ENCODE data around the gene CDKAL1.
"Not testable (repeated sequence)": the region's sequence is repeated elsewhere in the genome, so short reads cannot be mapped to it uniquely, and the experiment has no call there.

CDKAL1 gene

DNA sequence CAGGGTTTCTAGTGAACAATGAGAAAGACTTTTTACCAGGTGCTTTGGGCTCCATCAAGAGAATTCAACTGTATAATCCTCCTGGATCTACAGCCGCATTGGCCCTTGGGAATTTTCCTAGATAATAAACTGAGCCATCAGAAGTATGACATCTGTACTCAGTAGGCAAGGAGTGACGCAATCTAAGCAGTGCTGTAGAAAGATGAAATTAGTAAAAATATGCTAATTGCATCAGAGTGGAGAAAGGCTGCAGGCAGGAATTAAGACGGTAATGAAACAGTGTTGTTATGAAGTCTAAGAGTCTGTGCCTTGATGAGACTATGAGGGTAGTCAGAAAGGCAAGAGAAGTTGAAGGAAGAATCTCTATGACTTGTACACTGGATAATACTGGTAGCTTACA lies 551.4 kb downstream of the CDKAL1 start:
- DNase-seq: no peak

DNA sequence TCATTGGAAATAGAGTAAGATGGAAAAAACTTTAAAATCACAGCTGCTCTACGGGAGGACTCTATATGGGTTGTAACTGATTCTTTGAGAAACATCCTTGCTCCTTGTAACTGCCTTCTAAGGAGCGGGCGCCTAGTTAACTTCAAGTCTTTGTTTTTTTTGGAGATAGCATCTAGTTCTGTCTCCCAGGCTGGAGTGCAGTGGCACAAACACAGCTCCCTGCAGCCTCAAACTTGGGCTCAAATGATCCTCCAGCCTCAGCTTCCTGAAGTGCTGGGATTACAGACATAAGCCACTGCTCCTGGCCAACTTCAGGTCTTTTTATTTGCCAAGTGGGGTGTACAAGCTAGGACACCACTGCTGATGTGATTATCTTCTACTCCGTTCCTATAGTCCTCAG lies 552.9 kb downstream of the CDKAL1 start:
- no peak for DNase-seq

DNA sequence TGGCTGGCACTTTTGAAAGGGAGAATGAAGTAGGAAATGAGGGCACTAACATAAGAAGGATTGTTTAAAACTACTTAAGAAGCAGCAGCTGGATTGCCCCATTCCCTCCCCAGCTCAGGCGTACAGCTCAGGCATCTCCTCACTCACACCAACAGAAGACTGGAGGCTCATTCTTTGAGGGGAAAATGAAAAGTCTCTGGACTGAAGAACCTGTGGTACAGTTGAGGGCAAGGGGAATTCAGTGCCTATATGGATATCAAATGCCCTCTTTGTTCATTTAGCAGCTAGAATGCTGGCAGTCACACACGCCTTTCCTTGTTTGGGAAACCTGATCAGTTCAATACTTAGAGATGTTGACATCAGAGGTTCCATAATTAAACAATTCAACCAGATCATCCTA lies 557.2 kb downstream of the CDKAL1 start:
- DNase-seq: no peak

DNA sequence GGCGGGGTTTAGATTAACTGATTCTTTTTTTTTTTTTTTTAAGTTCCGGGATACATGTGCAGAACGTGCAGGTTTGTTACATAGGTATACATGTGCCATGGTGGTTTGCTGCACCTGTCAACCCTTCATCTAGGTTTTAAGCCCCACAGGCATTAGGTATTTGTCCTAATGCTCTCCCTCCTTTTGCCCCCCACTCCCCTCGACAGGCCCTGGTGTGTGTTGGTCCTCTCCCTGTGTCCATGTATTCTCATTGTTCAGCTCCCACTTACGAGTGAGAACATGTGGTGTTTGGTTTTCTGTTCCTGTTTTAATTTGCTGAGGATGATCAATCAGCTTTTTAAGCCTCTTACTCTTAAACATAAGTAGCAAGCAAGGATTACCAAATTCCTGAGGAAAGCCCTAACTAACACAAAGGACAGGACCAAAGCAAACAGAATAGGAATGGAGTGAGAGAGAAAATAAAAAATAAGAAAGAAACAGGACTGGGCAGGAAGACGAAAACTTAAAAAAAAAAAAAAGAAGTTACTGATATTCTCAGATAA lies 558.0 kb downstream of the CDKAL1 start:
- DNase-seq: not testable (repeated sequence)

DNA sequence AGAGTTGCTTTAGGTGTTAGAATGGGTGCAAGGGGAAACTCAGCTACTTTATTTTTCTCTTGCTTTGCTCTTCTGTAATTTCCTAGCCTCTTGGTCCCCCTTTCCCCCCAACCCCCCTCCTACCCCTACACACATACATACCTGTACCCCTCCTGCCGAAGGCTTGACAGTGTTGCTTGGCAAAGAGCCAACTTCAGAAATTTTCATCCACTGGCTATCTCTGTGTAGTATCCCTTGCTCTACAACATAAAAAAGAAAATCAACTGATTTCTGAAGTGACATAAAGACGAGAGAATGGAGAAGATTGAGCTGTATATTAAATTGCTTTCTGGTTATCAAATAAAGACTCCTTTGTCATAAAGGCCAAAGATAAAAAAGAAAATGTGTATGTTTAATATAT lies 561.2 kb downstream of the CDKAL1 start:
- DNase-seq: no peak

DNA sequence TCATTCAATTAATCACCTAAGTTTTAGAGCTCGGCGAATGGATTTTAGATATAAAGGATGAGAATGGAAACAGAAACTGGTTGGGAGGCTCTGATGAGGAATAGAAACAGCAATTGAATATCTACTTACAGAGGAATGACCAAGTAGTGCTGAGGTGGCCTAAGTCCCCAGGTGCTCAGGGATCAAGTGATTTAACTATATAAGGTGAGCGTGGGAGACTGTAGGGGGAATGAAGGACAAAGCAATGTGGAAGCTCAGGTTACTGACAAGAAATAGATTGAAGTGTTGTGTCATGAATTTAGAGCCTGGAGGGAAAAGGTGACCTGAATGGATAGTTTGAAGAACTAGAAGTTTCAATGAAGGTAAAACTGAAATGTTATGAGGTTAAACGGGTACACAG lies 563.9 kb downstream of the CDKAL1 start:
- DNase-seq: no peak

DNA sequence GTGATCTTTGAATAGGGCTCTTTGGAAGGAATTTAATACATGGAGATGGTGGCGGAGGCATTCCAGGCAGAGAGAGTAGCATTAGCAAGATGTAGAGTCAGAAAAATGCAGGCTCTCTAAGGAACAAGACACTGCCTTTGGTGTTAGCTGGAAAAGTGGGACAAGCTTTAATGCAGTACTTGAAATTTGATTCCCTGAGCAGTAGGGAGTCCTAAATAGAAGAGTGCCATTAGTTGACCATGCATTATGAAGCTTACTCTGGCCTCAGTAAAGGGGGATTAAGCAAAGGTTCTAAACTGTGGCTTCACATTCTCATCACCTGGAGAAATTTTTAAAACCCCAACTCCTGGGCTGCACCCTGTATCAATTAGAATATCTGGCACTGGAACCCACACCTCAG lies 564.5 kb downstream of the CDKAL1 start:
- no peak for DNase-seq

DNA sequence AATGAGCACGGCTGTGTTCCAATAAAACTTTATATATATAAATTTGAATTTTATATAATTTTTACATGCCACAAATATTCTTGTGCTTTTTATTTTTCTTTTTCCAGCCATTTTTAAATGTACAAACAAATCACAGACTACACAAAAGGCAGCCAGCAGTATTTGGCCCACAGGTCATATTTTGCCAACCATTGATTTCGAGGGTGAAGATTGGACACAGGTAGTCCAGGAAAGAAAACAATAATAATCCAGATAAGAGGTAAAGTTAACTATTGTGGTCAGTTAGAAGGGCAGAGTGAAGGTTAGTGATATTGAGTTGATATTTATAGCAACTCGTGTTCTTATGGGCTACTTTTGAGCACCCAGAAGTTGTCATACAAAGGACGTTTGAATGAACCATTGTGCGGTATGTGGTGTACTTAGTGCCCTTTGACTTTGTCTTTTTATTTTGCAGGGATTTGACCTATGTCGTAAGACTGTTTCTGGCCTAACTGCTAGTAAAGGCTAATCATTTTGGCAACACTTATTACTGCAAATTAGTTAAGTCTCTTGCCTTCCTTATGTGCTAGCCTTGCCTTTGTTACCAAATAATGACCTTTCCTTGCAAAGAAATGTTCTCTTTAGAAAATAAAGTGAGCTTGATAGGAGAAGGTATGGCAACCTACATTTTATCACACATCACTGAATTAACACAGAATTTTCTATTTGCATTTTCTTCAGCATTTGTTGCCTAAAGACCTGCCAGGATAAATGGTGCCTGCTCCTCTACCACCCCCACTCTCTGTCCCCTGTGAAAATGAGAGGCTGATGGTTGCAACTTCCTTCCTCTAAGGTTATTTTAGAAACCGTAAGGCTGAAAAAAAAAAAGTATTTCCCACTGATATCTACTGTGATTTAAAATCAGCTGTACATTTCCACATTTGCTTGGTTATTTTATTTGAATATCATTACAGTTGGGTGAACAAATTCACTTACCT lies 565.4 kb downstream of the CDKAL1 start:
- DNase-seq: no peak

DNA sequence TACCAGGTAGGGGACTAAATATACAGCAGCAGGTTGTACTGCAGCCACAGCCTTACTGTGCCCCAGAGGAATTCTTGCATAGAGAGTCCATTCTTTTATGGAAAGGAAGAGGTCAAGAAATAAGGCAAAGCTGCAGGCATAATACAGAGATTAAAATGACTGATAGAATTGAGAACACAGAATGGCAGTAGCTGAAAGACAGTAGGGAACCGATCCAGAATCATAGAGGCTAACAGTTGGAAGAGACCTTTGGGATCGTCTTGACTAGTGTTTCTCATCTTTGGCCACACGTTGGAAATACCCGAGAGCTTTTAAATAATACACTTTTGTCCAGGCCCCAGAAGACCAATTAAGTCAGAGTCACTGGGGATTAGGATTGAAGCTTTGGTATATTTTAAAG lies 566.7 kb downstream of the CDKAL1 start:
- DNase-seq: no peak

DNA sequence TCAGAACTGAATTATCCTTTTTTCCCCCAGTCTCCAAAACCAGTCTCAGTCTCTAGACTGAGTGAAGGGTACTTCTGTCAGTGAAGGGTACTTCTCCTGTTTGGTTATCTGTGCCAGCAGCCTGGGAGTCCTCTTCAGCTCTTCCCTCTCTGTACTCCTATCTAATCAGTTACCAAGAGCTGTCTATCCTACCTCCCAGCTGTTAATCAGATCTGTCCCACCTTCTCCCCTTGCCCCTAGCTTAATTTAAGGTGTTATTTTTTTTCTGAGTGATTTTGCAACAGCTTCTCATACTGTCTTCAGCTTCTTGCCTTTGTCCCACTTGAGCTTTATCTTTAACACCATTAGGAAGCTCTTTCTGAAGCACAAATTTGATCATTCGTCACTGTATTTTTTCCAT lies 567.4 kb downstream of the CDKAL1 start:
- no peak for DNase-seq

DNA sequence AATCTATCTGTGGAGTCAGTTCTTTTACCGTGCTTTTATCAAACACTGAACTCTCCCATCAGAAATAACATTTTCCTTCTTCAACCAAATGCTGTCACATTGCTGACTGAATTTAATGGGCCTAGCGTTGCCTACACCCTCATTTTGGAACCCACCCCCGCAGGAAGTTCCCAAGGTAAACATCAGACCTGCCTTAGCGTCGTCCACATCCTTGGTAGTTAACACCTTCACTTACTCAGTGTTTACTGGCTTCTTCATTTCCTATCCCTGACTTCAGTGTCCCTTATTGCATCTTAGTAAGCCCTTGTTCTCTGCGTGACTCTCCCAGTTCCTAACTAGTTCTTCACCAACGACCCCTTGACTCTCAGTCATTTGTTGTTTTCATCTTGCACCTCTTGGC lies 567.9 kb downstream of the CDKAL1 start:
- DNase-seq: no peak

DNA sequence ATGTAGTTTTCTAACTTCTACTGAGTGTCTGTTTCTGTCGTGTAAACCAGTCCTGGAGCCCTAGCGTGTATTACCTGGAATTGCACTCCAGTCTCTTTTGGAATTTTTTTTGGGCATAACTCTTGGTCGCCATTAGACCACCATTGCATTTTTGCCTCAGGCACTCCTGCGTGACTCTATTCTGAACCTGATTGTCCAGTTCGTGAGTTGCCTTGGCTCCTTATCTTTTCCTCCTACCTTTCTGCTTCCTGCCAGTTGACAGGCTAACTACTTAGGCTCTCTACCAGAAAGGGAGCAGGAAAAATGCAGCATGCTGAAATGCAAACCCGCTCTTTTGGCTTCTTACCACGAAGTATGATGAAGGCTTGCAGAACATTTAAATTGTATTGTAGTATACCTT lies 568.4 kb downstream of the CDKAL1 start:
- no peak for DNase-seq

DNA sequence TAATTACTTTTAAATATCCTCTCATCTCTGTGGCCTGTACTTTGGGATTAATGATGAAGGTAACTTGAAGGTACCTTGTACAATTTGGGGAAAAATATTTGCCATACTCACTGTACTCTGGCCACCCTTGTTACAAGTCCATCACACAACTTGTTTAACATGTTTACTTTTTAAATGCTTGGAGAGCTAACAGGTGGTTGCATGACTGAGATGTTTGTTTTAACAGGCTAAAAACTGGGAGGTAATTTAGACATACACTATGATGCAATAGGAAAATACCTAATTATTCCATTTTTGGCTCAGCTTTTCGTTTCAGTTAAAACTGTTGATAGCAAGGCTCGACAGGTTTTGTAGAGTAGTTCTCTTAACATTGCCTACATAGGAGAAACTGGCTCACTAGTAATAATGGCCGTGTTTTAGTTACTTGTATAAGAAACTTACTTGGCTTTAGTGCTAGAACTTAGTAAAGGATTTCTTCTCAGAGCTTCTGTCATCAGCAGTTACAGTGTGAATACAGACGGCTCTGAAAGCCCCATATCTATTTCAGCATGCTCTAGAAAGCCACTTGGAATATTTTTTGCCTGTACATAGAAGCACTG lies 569.5 kb downstream of the CDKAL1 start:
- DNase-seq: no peak

DNA sequence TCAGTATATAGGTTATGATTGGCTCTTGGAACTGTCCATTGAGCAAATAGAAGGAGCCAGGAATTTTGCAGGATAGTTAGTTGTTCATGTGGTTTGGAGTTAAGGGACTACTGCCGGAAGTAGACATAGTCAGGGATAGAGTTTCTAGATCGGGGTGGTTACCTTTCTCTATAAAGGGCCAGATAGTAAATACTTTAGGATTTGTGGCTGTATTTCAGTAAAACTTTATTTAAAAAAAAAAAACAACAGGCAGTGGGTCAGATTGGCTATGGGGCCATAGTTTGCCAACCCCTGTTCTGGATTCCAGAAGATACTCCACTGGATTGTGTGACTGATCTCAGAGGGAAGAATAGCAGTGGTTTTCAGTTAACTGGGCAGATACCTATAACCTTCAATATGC lies 570.0 kb downstream of the CDKAL1 start:
- DNase-seq: no peak

DNA sequence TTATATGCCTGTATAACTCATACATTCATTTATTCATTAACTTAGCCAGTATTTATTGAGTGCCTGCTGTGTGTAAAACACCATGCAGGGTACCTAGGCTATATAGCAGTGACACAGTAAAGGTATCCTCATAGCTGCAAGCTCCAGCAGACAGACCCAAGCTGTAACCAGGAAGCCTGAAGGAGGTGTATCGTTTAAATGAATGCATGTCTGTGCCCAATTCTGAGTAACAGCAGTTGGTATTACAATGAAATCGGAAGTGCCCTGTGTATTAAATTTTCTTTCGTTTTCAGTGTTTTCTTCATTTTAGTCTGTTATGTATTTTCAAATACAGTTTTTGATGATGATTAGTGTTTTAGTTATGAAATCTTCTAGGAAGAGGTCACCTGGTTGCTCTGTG lies 573.5 kb downstream of the CDKAL1 start:
- no peak for DNase-seq

DNA sequence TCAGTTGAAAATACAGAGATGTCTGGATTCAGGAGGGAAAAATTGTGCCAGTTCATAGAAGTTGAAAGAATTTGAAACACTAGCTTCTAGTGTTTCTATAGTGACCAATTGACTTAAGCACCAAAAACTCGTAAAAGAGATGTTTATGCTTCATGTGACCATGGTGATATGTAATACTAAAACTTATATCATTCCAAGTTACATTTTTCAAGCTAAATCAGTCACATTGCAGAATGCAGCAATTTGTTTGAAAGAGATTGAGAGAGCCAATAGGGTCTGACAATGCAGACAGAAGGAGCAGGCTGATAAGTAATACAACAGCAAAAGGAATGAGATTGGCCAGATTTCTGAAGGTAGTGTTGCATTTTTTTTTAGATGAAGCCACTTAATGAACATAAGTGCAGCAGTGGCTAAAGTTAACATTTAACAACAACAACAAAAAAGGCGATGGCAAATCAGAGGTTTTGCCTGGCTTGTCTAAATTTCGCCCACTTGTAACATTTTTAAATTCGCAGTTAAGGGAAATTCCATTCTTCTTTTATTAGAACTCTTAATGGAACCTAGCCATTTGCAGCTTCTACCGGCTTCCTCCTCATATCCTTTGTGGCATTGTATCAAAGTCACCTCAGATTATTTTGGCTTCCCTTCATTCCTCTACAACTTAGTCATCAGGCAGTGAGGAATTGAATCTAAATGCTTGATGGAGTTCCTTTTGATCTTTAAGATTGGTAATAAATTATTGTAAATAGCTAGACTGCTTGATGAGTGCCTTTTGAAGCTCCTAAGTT lies 575.3 kb downstream of the CDKAL1 start:
- DNase-seq: no peak

DNA sequence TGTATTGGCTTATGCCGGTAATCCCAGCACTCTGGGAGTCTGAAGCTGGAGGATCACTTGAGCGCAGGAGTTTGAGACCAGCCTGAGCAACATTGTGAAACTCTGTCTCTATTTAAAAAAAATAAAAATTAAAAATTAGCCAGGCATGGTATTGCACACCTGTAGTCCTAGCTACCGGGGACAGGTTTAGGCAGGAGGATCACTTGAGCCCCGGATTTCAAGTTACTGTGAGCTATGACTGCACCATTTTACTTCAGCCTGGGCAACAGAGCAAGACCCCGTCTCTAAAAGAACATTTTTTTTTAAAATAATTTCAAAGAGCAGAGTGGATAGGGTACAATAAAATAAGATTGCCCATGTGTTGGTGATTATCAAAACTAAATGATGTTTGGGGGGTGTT lies 576.4 kb downstream of the CDKAL1 start:
- DNase-seq: no peak

DNA sequence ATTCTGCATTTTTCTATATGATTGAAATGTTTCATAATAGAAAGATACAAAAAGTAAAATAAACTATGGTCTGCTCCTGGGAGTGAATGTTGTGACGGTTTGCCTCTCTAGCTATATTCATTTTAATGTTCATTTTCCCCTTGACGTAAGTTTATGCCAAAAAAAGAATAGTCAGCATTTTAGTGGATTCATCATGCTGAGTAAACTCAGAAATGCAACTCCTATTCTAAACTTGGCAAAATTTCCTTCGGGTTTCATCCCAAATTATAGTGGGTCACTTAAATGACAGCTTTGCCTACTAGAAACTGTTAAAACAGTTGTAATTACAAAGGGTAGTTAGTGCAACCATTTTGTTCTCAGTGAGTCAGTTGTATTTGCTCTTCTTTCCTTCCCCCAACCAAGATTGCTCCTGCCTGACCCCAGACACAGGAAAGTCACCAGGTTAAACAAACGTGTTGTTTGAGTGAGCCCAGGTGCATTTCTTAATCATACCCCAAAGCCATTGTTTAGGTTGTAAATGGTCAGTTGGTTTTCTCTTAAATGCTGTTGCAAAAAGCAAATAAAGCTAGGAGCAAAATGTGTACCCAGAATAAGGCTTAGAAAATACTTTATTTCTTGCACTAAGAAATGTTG lies 577.0 kb downstream of the CDKAL1 start:
- no peak for DNase-seq

DNA sequence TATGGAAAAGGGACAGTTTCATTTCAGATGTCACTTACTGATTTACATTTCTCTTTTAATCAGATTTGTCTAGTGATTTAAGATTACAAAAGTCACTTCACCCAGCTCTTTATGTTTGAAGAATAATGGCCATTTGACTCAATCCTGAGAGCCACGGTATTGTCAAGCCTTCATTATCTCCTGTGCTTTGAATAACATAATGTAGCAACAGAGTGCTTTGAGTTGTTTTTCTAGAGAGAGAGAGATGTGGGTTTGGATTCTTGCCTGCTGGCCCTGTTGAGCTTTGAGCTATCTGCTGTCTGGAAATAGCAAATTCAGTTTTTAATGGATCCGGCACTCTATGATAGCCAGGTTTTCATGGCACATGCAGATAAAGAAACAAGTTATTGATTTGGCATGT lies 580.9 kb downstream of the CDKAL1 start:
- DNase-seq: no peak

DNA sequence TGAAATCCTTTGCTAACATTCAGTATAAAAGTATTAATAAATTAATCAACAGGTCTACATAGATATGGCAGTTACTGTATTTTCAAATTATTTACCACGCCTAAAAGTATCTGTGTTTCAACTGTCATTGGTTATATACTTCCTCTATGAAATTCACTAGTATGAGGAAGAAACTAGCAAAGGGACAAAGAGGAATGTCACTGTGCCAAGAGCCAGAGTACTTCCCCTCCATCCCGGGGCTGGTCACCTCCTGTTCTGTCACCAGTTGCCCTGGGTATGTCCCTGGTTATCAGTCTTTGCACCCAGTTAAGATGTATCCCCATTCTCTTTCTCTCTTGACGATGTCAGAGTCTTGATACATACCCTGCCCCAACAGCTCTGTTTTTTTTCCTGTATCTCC lies 582.5 kb downstream of the CDKAL1 start:
- DNase-seq: no peak

DNA sequence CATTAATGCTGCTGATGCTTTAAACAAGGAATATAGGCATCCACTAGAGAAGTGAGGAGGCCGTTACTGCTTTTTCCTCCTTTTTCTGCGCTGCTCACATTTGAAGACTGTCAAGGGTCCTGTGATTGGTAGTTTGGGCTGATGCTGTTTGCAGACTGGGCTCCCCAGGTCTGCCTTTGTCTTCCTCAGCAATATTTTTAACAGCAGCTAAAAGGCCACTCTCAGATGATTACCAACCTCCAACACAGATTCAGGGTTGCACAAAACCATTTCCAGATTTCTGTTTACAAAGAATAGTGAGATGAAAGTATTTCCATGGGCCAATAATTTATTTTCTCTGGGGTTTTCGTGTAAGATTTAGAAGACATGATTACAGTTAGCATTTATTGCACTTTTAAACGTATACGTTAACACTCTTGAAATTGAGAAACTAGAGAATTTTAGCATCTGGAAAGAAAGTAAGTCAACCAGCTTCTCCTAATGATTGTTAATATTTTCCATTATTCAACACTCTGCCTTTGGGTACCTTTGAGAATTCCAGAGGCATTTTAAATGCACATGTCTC lies 584.0 kb downstream of the CDKAL1 start:
- no peak for DNase-seq

DNA sequence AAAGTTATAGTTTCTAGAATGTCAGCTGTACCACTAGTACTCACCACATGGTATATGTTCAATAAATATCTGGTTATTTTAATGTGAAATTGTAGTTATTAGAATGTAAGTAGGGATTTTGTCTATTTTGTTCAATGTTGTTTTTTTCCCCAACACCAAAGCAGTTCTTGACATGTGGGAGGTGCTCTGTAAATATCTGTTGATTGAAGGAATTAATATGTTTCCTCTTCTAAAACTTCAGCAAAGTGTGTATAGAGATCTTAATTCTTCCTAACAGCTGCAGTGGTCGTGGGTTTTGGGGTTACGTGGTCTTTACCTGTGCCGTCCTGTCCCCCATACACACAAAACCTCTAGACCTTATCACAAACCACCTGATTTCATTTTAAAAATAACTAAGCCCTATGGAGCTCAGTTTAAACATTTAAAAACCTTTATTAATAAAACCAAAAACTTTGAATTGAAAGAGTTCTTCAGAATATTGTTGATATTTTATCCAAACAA lies 587.4 kb downstream of the CDKAL1 start:
- no peak for DNase-seq
